ENCODE results near the gene CCDC149.

Gene CCDC149

GRCh38 chr4:24771241-24771640 is 141.6 kb downstream of the CCDC149 start:
- TF ChIP-seq SPI1 (IDR thresholded peaks at IDR 0.05; ENCODE audit: low read depth, low read length): no peak
- no peak for TF ChIP-seq PAX5 (IDR thresholded peaks at IDR 0.05; ENCODE audit: insufficient read depth, low read length, severe bottlenecking)
- TF ChIP-seq POLR2AphosphoS5 (IDR thresholded peaks at IDR 0.05; ENCODE audit: low read depth, low read length): no peak
- TF ChIP-seq TAF1 (IDR thresholded peaks at IDR 0.05; ENCODE audit: low read depth, low read length): no peak
- TF ChIP-seq POLR2A (IDR thresholded peaks at IDR 0.05; ENCODE audit: low read depth, low read length): no peak
- no peak for TF ChIP-seq POU2F2 (IDR thresholded peaks at IDR 0.05; ENCODE audit: low read depth, low read length)
- no peak for DNase-seq (ENCODE audit: insufficient read length, low spot score)
- no peak for FAIRE-seq

DNA sequence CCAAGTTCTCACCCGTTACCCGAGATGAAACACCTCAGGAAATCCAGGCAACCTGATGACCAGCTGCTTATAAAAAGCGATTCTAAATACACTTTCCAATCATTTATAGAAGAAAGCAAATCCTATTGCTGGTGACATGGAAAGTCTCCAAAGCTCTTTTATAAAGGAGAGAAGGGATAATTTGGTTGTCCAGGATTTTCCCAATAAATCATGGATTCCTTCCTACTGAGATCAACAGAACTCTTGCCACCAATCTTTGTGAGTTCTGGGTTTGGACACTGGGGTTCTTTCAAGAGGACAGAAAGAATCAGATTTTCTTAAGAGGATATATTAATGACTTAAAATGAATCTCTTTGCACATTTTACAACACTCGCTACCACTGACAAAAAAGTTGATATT is 142.2 kb downstream of the CCDC149 start:
- no peak for FAIRE-seq
- no peak for DNase-seq (ENCODE audit: insufficient read length, low spot score)
- TF ChIP-seq PAX5 (IDR thresholded peaks at IDR 0.05; ENCODE audit: insufficient read depth, low read length, severe bottlenecking) (no peak), SPI1 (IDR thresholded peaks at IDR 0.05; ENCODE audit: low read depth, low read length) (no peak), POU2F2 (IDR thresholded peaks at IDR 0.05; ENCODE audit: low read depth, low read length) (no peak), POLR2A (IDR thresholded peaks at IDR 0.05; ENCODE audit: low read depth, low read length) (no peak), TAF1 (IDR thresholded peaks at IDR 0.05; ENCODE audit: low read depth, low read length) (no peak), POLR2AphosphoS5 (IDR thresholded peaks at IDR 0.05; ENCODE audit: low read depth, low read length) (no peak)

DNA sequence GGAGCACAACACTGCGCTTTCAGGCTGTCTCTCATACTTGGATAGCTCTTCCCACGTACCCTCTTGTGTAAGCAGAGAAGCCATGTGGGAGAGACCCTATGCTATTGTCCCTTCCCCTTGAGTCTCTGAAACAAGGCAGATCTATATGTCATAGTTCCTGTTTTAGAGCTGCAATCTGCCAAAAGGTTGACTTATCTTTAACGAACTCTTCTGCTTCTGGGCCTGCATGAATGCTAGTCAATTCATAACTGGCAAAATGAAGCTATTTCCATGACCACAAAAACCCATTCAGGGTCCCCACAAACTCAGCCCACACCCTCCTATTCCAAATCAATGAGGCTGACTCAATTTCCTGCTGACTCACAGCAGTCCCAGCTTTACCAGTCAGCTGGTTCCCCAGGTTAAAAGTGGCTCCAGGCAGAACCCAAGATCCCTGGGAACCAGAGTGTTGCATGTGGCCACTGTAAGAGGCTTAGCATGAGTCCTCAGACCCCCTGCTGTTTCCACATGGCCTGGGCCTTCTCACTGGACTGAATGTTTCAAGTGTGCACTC is 142.7 kb downstream of the CCDC149 start:
- FAIRE-seq (peak; percentile 83), DNase-seq (ENCODE audit: insufficient read length, low spot score) (no peak)
- TF ChIP-seq POLR2AphosphoS5 (IDR thresholded peaks at IDR 0.05; ENCODE audit: low read depth, low read length) (no peak), TAF1 (IDR thresholded peaks at IDR 0.05; ENCODE audit: low read depth, low read length) (no peak), PAX5 (IDR thresholded peaks at IDR 0.05; ENCODE audit: insufficient read depth, low read length, severe bottlenecking) (peak; percentile 14), POLR2A (IDR thresholded peaks at IDR 0.05; ENCODE audit: low read depth, low read length) (no peak), SPI1 (IDR thresholded peaks at IDR 0.05; ENCODE audit: low read depth, low read length) (peak; percentile 38; the same call in 1 of the 2 replicates), POU2F2 (IDR thresholded peaks at IDR 0.05; ENCODE audit: low read depth, low read length) (0 out of 2 replicates have a peak, but pooled peaks have one; percentile 12)

GRCh38 chr4:24769571-24769970 is 143.3 kb downstream of the CCDC149 start:
- no peak for FAIRE-seq
- no peak for DNase-seq (ENCODE audit: insufficient read length, low spot score)

GRCh38 chr4:24768604-24769003 is 144.2 kb downstream of the CCDC149 start:
- FAIRE-seq (peak; percentile 71), DNase-seq (ENCODE audit: insufficient read length, low spot score) (peak; percentile 11)
- TF ChIP-seq POLR2A (IDR thresholded peaks at IDR 0.05; ENCODE audit: low read depth, low read length) (no peak), SPI1 (IDR thresholded peaks at IDR 0.05; ENCODE audit: low read depth, low read length) (peak; percentile 100), POU2F2 (IDR thresholded peaks at IDR 0.05; ENCODE audit: low read depth, low read length) (no peak)

More at GRCh38 chr4:24769571-24769970, 143.3 kb downstream of the CCDC149 start:
- TF ChIP-seq TAF1 (IDR thresholded peaks at IDR 0.05; ENCODE audit: low read depth, low read length): no peak
- no peak for TF ChIP-seq POLR2A (IDR thresholded peaks at IDR 0.05; ENCODE audit: low read depth, low read length)
- TF ChIP-seq POU2F2 (IDR thresholded peaks at IDR 0.05; ENCODE audit: low read depth, low read length): no peak
- TF ChIP-seq POLR2AphosphoS5 (IDR thresholded peaks at IDR 0.05; ENCODE audit: low read depth, low read length): no peak
- TF ChIP-seq SPI1 (IDR thresholded peaks at IDR 0.05; ENCODE audit: low read depth, low read length): no peak
- no peak for TF ChIP-seq PAX5 (IDR thresholded peaks at IDR 0.05; ENCODE audit: insufficient read depth, low read length, severe bottlenecking)

- TF ChIP-seq POLR2AphosphoS5 (IDR thresholded peaks at IDR 0.05; ENCODE audit: low read depth, low read length) (no peak), POLR2A (IDR thresholded peaks at IDR 0.05; ENCODE audit: low read depth, low read length) (no peak), PAX5 (IDR thresholded peaks at IDR 0.05; ENCODE audit: insufficient read depth, low read length, severe bottlenecking) (no peak), TAF1 (IDR thresholded peaks at IDR 0.05; ENCODE audit: low read depth, low read length) (no peak), SPI1 (IDR thresholded peaks at IDR 0.05; ENCODE audit: low read depth, low read length) (no peak), POU2F2 (IDR thresholded peaks at IDR 0.05; ENCODE audit: low read depth, low read length) (no peak)
- FAIRE-seq (peak; percentile 23), DNase-seq (ENCODE audit: insufficient read length, low spot score) (no peak)
Measured at GRCh38 chr4:24768006-24768405, 144.8 kb downstream of the CCDC149 start.

- FAIRE-seq (no peak), DNase-seq (ENCODE audit: insufficient read length, low spot score) (no peak)
- no peak for TF ChIP-seq POU2F2 (IDR thresholded peaks at IDR 0.05; ENCODE audit: low read depth, low read length)
- TF ChIP-seq PAX5 (IDR thresholded peaks at IDR 0.05; ENCODE audit: insufficient read depth, low read length, severe bottlenecking): no peak
- no peak for TF ChIP-seq POLR2A (IDR thresholded peaks at IDR 0.05; ENCODE audit: low read depth, low read length)
- no peak for TF ChIP-seq TAF1 (IDR thresholded peaks at IDR 0.05; ENCODE audit: low read depth, low read length)
- TF ChIP-seq SPI1 (IDR thresholded peaks at IDR 0.05; ENCODE audit: low read depth, low read length): no peak
- no peak for TF ChIP-seq POLR2AphosphoS5 (IDR thresholded peaks at IDR 0.05; ENCODE audit: low read depth, low read length)
Measured at GRCh38 chr4:24765376-24765988, 147.4 kb downstream of the CCDC149 start.

GRCh38 chr4:24764345-24764744 is 148.5 kb downstream of the CCDC149 start:
- no peak for FAIRE-seq
- TF ChIP-seq POLR2AphosphoS5 (IDR thresholded peaks at IDR 0.05; ENCODE audit: low read depth, low read length): no peak
- no peak for TF ChIP-seq SPI1 (IDR thresholded peaks at IDR 0.05; ENCODE audit: low read depth, low read length)
- TF ChIP-seq TAF1 (IDR thresholded peaks at IDR 0.05; ENCODE audit: low read depth, low read length): no peak
- TF ChIP-seq POU2F2 (IDR thresholded peaks at IDR 0.05; ENCODE audit: low read depth, low read length): no peak
- TF ChIP-seq PAX5 (IDR thresholded peaks at IDR 0.05; ENCODE audit: insufficient read depth, low read length, severe bottlenecking): no peak
- TF ChIP-seq POLR2A (IDR thresholded peaks at IDR 0.05; ENCODE audit: low read depth, low read length): no peak
- no peak for DNase-seq (ENCODE audit: insufficient read length, low spot score)

GRCh38 chr4:24763631-24764297 is 149.1 kb downstream of the CCDC149 start:
- FAIRE-seq (no peak), DNase-seq (ENCODE audit: insufficient read length, low spot score) (no peak)
- TF ChIP-seq TAF1 (IDR thresholded peaks at IDR 0.05; ENCODE audit: low read depth, low read length): no peak

Measured in GM12891 (cell line).